ENCODE data around the gene FAT2.

GRCh38 chr5:151595411-151595826 is 4.3 kb upstream of the FAT2 start:
- TF ChIP-seq CTCF (IDR thresholded peaks at IDR 0.05 in 4 of 5, conservative IDR thresholded peaks at IDR 0.05 in 1 of 5) (no peak), POLR2A (IDR thresholded peaks at IDR 0.05) (no peak)

All from gastrocnemius medialis (tissue), 4 donors.